ENCODE data around the gene SPAG5.

DNA sequence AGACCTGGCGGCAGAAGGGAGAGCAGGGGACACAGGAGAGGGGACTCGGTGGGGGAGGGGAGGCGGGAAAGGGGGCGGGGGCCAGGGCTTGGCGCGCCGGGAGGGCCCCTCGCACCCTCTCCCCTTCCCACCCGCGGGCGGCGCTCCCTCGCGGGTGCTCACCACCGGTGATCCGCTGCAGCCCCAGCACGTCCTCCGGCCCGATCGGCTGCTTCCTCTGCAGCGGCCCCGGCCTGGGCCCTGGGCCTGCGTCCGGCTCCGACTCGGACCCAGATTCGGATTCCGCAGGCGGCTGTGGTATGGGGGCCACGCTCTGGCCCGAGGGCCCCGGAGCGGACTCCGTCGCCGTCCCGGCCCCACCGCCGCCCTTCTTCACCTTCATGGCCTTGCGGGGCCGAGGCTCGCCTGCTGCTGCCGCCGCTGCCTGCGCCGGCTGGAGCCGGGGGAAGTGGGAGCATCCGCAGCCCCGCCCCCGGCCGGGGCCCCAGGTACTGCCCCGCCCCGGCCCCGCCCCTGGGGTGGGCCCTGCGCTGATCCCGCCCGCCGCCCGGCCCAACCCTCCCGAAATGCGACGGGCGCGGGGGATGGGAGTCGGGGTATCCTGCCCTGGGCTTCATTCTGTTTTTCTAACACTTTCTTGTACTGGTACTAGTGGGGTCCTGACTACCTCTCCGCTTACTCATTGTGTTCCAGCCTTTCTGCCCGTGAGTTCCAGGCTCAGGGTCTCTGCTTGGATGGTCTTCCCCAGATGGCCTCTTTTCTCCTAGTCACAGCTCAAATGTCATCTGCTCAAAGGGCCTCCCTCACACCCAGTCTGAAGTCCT is 46.4 kb downstream of the SPAG5 start, which contains the start of gene UNC119:
- TF ChIP-seq, protein P1, sequence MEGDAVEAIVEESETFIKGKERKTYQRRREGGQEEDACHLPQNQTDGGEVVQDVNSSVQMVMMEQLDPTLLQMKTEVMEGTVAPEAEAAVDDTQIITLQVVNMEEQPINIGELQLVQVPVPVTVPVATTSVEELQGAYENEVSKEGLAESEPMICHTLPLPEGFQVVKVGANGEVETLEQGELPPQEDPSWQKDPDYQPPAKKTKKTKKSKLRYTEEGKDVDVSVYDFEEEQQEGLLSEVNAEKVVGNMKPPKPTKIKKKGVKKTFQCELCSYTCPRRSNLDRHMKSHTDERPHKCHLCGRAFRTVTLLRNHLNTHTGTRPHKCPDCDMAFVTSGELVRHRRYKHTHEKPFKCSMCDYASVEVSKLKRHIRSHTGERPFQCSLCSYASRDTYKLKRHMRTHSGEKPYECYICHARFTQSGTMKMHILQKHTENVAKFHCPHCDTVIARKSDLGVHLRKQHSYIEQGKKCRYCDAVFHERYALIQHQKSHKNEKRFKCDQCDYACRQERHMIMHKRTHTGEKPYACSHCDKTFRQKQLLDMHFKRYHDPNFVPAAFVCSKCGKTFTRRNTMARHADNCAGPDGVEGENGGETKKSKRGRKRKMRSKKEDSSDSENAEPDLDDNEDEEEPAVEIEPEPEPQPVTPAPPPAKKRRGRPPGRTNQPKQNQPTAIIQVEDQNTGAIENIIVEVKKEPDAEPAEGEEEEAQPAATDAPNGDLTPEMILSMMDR (IDR thresholded peaks at IDR 0.05) = no peak
- no peak for TF ChIP-seq POLR2AphosphoS5 (IDR thresholded peaks at IDR 0.05)
- peak in 1 of 2 donors; percentile 17 for TF ChIP-seq POLR2A (IDR thresholded peaks at IDR 0.05)

Measured in suprapubic skin (tissue), 4 donors.